Measurements from ENCODE around the gene TRA2B. TPM values are rescaled to one million over a fixed set of nuclear protein-coding genes. Genes with fewer than 3 reads are reported as not detected.

Gene TRA2B
- total and polyA plus RNA-seq, 7 donors: 38.7 to 99.5 (median 75.3) TPM

- ATAC-seq (peak; percentile 78 to 92 (median 85)), DNase-seq (peak; percentile 79 to 87)
- 43 to 49% (median 43%) methylated on average over 6 of the region's 6 CpGs for WGBS, 3 donors
- no peak overlapping the region for H3K4me3 ChIP-seq
- peaks cover 7% of the 10 kb centered on the region for H3K4me1 ChIP-seq
- H3K27me3 ChIP-seq (ENCODE audit: insufficient read depth in 3 of 3, low read length in 2 of 3): no peaks in the 10 kb centered on the region
- H3K36me3 ChIP-seq (ENCODE audit: insufficient read depth in 1 of 2, low read depth in 1 of 2): peaks cover 0 to 14% of the 10 kb centered on the region in 2 donors
- H3K9me3 ChIP-seq: no peaks in the 10 kb centered on the region
- intact Hi-C loops (cut with DNase I): no loop called here
- no peak overlapping the region for H3K27ac ChIP-seq
- peak; percentile 87 for TF ChIP-seq CTCF (IDR thresholded peaks at IDR 0.05)
Observed at GRCh38 chr3:185976977-185977678, 39.3 kb upstream of the TRA2B start.

- DNase-seq (no peak), ATAC-seq (peak; percentile 59 to 82 (median 71))
- 35 to 50% (median 40%) methylated on average over 2 of the region's 2 CpGs for WGBS, 3 donors
- intact Hi-C loops (cut with DNase I): no loop called here
- Histone ChIP-seq H3K4me3 (no peak overlapping the region), H3K4me1 (peaks cover 7% of the 10 kb centered on the region), H3K9me3 (no peaks in the 10 kb centered on the region), H3K36me3 (ENCODE audit: insufficient read depth in 1 of 2, low read depth in 1 of 2) (peaks cover 0 to 19% of the 10 kb centered on the region in 2 donors), H3K27ac (no peak overlapping the region), H3K27me3 (ENCODE audit: insufficient read depth in 3 of 3, low read length in 2 of 3) (no peaks in the 10 kb centered on the region)
- TF ChIP-seq CTCF (IDR thresholded peaks at IDR 0.05): no peak
Observed at GRCh38 chr3:185976100-185976499, 38.3 kb upstream of the TRA2B start.

- Histone ChIP-seq H3K27ac (no peak overlapping the region), H3K4me3 (no peak overlapping the region), H3K27me3 (ENCODE audit: insufficient read depth in 3 of 3, low read length in 2 of 3) (no peaks in the 10 kb centered on the region), H3K36me3 (ENCODE audit: insufficient read depth in 1 of 2, low read depth in 1 of 2) (peaks cover 0 to 12% of the 10 kb centered on the region in 2 donors), H3K4me1 (peaks cover 7% of the 10 kb centered on the region), H3K9me3 (no peaks in the 10 kb centered on the region)
- 93 to 95% (median 94%) methylated on average over 18 of the region's 18 CpGs for WGBS, 3 donors
- ATAC-seq (no peak), DNase-seq (no peak)
- intact Hi-C loops (cut with DNase I): no loop called here
- TF ChIP-seq CTCF (IDR thresholded peaks at IDR 0.05): no peak
Observed at GRCh38 chr3:185971579-185971978, 33.8 kb upstream of the TRA2B start.

- Histone ChIP-seq H3K36me3 (ENCODE audit: insufficient read depth in 1 of 2, low read depth in 1 of 2) (peaks cover 0 to 7% of the 10 kb centered on the region in 2 donors), H3K4me3 (no peak overlapping the region), H3K27me3 (ENCODE audit: insufficient read depth in 3 of 3, low read length in 2 of 3) (no peaks in the 10 kb centered on the region), H3K9me3 (no peaks in the 10 kb centered on the region), H3K27ac (no peak overlapping the region), H3K4me1 (no peaks in the 10 kb centered on the region)
- no peak for DNase-seq
- intact Hi-C loops (cut with DNase I): no loop called here
- 77 to 80% (median 78%) methylated on average over 2 of the region's 2 CpGs for WGBS, 3 donors
- TF ChIP-seq CTCF (IDR thresholded peaks at IDR 0.05): no peak
- ATAC-seq: no peak
Observed at GRCh38 chr3:185968168-185968567, 30.4 kb upstream of the TRA2B start.

GRCh38 chr3:185966655-185967054 is 28.8 kb upstream of the TRA2B start:
- H3K27me3 ChIP-seq (ENCODE audit: insufficient read depth in 3 of 3, low read length in 2 of 3): no peaks in the 10 kb centered on the region
- no peaks in the 10 kb centered on the region for H3K4me1 ChIP-seq
- no peak for ATAC-seq
- H3K4me3 ChIP-seq: no peak overlapping the region
- DNase-seq: no peak
- H3K9me3 ChIP-seq: no peaks in the 10 kb centered on the region
- WGBS, 3 donors: 60 to 61% (median 61%) methylated on average over 2 of the region's 2 CpGs
- H3K36me3 ChIP-seq (ENCODE audit: insufficient read depth in 1 of 2, low read depth in 1 of 2): peaks cover 0 to 2% of the 10 kb centered on the region in 2 donors
- no peak for TF ChIP-seq CTCF (IDR thresholded peaks at IDR 0.05)
- intact Hi-C loops (cut with DNase I): no loop called here
- no peak overlapping the region for H3K27ac ChIP-seq
